CD4-positive, alpha-beta T cell treated with Interleukin-12 subunit alpha and Interleukin-12 subunit beta, for 1 hour (primary cell): Measurements from ENCODE around the gene CHST6.
"Not testable (repeated sequence)": the region's sequence is repeated elsewhere in the genome, so short reads cannot be mapped to it uniquely, and the experiment has no call there.

ENCODE experiments used
- DNase-seq: peaks from one replicate; pipeline ENCODE4 v3.0.0-alpha.2; 2020

CHST6 gene

GRCh38 chr16:75472908-75473877 is 22.0 kb downstream of the CHST6 start:
- no peak for DNase-seq

DNA sequence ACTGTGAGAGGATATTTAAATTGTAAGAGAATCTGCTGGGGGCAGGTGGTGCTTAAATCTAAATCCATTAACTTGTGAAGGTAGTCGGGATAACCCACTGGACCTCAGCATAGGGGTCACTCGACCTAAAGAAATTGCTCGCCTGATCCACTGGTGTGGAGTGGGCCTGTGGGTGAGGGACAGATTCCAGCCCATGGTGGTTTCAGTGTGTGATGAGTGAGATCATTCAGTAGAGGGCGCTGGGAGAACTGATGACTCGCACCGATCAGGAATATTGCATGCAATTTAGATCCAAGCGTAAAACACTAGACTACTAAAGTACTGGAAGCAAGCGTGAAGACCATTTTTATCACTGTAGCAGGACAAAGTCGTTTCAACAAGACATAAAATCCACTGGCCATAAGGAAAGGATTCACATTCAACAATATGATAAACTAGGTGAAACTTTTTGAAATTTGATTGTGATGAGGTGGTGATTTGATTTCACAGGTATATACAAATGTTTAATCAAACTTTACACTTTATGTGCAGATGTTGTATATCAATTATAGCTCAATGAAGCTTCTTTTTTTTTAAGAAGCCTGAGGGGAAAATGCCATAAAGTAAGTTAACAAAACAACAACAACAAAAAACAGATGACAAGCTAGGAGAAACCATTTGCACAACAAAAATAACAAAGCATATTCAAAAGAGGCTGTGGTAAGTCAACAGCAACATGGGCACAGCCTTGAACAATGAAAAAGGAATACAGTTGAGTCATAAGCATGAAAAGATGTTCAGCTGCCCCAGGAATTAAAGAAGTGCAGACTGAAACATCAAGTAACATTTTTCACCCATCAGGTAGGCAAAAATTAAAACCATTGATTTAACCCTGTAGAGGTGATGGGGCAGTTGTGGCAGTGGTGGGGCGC is 23.3 kb downstream of the CHST6 start:
- peak; percentile 60 for DNase-seq

- no peak for DNase-seq
These were observed 28.5 kb downstream of the CHST6 start for GRCh38 chr16:75466760-75467159.

DNA sequence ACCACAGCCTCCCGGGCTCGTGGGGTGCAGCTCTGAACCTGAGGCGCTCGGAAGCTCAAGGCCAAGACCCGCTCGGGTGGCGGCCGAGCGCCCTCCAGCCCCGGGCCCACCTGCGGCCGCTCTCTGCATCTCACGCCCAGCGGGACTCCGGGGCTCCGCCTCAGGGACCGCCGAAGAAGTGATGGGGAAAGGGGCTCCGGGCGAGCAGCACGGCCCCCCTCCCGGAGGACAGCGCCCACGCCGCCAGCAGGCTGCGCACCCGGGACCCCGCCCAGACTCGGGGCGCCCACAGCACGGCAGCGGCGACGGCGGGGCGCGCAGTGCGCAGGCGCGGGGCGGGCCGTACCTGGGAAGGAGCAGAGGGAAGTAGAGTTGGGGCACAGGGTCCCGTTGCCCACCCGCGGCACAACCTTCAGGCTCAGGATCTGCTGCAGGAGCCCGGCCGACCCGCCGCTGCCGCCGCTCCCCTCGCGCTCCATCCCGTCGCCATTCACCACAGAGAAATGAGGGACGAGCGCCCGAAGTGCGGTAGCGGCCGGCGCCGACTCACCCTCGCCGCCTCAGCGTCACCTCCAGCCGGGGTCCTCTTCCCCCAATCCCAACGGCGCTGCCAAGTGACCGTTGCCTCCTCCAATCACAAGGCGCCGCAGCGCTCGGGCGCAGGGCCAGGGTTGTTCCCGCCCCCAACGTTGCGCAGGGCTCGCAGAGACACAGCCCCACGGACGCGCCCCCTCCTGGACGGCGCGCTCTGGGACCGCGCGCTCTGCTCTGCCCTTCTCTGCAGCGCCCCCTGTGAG is 30.9 kb downstream of the CHST6 start, which contains the start of gene TMEM170A:
Gene TMEM170A, minus strand, starts transcription at position 568 of the 797 bp plus-strand sequence. Its CDS starts 89 bp downstream, at position 479.
- DNase-seq = peak; percentile 99

- not testable (repeated sequence) for DNase-seq
These were observed 31.7 kb downstream of the CHST6 start for GRCh38 chr16:75463389-75464121.

- peak; percentile 48 for DNase-seq
These were observed 32.4 kb downstream of the CHST6 start for GRCh38 chr16:75462806-75463205.

GRCh38 chr16:75461575-75461974 is 33.7 kb downstream of the CHST6 start:
- no peak for DNase-seq

- no peak for DNase-seq
These were observed 34.8 kb downstream of the CHST6 start for GRCh38 chr16:75460446-75460845.

DNA sequence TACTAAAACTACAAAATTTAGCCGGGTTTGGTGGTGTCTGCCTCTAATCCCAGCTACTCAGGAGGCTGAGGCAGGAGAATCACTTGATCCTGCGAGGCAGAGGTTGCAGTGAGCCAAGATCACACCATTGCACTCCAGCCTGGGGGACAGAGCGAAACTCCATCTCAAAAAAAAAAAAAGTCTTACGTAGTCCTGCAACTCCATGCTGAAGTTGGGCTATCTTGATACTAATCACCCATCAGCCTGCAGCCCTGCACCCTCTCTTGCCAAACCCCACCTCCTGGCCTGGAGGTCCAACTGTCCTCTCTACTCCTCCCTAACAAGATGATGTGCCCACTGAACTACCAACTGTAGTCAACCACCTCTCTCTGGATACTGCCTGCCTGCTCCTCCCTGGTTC is 35.5 kb downstream of the CHST6 start:
- DNase-seq = no peak

DNA sequence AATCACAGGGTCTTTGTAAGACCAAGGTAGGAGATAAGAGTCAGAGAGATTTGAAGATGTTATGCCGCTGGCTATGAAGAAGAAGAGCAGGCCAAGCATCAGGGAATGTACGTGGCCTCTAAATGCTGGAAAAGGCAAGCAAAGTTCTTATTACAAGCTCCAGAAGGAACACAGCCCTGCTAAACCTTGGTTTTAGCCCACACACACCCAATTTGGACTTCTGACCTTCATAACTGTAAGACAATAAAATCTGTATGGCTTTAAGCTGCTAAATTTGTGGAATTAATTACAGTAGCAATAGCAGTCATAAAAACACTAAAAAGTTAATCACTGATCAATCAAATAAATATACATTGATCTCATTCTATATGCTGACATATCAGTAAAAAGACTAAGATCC is 36.8 kb downstream of the CHST6 start:
- DNase-seq = no peak

DNA sequence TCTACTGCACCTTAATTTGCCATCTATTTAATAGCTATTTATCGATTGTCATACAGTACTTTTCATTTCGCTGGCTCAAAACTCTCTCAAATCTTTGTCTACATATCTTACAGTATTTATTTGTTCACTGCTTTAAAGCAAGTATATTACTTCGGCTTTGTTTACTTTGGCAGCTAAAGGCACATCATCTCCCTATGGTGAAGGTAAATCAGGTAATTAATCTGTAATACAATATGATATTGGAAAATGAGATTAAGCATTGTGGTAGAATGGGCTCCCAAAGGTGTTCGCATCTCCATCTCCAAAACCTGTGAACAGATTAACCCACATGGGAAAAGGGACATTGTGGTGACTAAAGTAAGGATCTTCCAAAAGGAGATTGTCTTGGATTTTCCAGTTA is 37.2 kb downstream of the CHST6 start:
- DNase-seq = no peak

GRCh38 chr16:75457485-75458021 is 37.7 kb downstream of the CHST6 start:
- no peak for DNase-seq

DNA sequence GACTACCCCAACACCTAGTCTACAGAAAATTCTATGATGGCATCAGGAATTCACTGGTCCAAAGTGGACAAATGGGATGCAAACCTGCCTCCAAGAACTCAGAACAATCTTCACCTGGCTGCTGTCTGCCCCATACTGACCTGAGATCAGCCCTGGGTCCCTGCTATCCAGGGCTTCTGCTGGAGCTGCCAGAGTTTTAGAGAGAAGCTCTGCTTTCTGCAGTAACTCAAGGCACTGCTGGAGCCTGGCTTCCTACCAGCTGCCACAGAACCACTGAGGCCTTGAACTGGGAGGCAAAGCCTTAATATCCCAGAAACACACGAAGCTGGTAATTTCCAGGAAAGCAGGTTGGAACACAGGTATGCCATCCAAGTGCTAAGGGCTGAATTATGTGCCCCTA is 38.3 kb downstream of the CHST6 start:
- no peak for DNase-seq

GRCh38 chr16:75456486-75456885 is 38.8 kb downstream of the CHST6 start:
- not testable (repeated sequence) for DNase-seq

- DNase-seq = no peak
These were observed 39.6 kb downstream of the CHST6 start for GRCh38 chr16:75455677-75456076.

GRCh38 chr16:75452464-75453190 is 42.6 kb downstream of the CHST6 start:
- no peak for DNase-seq

GRCh38 chr16:75446416-75446815 is 48.8 kb downstream of the CHST6 start:
- no peak for DNase-seq

DNA sequence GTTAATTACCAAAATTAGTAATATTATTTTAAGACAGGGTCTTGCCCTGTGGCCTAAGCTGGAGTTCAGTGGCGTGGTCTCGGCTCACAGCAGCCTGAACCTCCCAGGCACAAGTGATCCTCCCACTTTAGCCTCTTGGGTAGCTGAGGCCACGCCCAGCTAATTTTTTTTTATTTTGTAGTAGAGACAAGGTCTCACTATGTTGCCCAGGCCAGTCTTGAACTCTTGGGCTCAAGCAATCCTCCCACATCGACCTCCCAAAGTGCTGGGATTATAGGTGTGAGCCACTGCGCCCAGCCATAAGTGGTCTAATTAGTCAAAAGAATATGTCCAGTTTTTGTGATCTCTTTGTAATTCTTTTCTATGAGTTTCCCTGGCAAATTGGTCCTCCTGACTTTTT is 49.9 kb downstream of the CHST6 start:
- no peak for DNase-seq

DNA sequence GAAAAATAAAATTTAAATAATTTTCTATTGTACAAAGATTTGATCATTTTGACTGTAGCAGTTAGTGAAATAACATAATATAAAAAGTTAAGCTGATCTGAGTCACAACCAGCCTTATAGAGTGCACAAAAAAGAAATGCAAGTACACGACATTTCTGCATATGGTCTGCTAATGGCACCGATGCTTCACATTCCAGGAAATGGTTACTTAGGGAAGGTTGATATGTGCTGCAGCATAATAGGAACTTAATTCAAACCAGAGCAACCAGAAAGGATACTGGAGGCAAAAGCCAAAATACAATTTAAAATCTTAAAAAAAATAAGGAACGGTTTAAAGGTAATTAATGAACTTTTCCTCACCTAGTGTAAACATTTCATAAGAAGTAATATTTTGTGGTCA is 51.9 kb downstream of the CHST6 start:
- DNase-seq = no peak

GRCh38 chr16:75433732-75434413 is 61.4 kb downstream of the CHST6 start:
- peak; percentile 86 for DNase-seq
